ENCODE measurements around the gene TP53BP2. TPM values are rescaled to one million over a fixed set of nuclear protein-coding genes. Genes with fewer than 3 reads are reported as not detected.
A peak's percentile ranks its signal among the peaks of the same experiment; 100 is the strongest.

TP53BP2 gene
- total and polyA plus RNA-seq, 2 donors (not counting 3 experiments of a cell fraction or from before 2014, with no cell fraction given) = 21.9 to 51.9 TPM

GRCh38 chr1:223763881-223764280 lies 81.9 kb downstream of the TP53BP2 start:
- BruUV-seq (replicated peaks) = no TSS peak
- intact Hi-C loops (cut with micrococcal nuclease) = no loop called here
- POLR2A ChIA-PET = no interaction called here

DNA sequence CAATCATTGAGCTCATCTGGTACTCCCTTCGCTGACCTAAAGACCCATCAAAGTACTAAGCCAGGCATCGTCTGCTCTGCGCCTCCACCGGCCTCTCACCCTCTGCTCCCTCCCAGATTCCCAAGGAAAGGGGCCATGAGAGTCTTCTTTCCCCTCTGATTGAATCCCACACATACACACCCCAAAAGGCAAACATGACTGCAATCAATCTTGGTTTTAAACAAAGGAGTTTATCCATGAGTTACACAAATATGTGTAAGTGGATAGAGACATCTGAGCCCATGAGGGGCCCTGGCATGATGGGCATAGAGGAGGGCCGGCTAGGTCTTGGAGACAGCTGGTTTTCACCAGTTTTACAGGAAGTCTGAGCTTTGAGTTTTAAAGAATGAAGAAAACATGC lies 82.5 kb downstream of the TP53BP2 start:
- FAIRE-seq (no peak), DNase-seq (ENCODE audit: low read depth, low spot score) (no peak)
- H3K4me1 ChIP-seq (ENCODE audit: control insufficient read depth, extremely low read depth, insufficient read depth, low read length) = no peaks in the 10 kb centered on the region
- H3K4me2 ChIP-seq (ENCODE audit: insufficient read depth, low read length) = no peak overlapping the region
- no peak for TF ChIP-seq POLR2A (IDR thresholded peaks at IDR 0.05; ENCODE audit: low read depth, low read length)
- TF ChIP-seq, protein P1, sequence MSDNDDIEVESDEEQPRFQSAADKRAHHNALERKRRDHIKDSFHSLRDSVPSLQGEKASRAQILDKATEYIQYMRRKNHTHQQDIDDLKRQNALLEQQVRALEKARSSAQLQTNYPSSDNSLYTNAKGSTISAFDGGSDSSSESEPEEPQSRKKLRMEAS (IDR thresholded peaks at IDR 0.05; ENCODE audit: insufficient read depth, insufficient read length) = no peak
- TF ChIP-seq EZH2 (IDR thresholded peaks at IDR 0.05; ENCODE audit: borderline replicate concordance, low read depth, low read length, severe bottlenecking) = no peak
- no peak for TF ChIP-seq MYC (IDR thresholded peaks at IDR 0.05; ENCODE audit: low read depth, low read length)
- no peak for TF ChIP-seq GATA2 (IDR thresholded peaks at IDR 0.05; ENCODE audit: insufficient read depth, insufficient read length, low read depth, low read length)
- H3K9me1 ChIP-seq (replicated peaks; ENCODE audit: control insufficient read depth, extremely low read depth, insufficient read depth, low read length) = no peaks in the 10 kb centered on the region
- intact Hi-C loops (cut with micrococcal nuclease) (no loop called here), dilution Hi-C loops (cut with MboI; ENCODE audit: extremely low pct_ligation_motif_present, low sequenced_read_pairs) (no loop called here)
- H4K20me1 ChIP-seq (replicated peaks; ENCODE audit: control insufficient read depth, extremely low read depth, insufficient read depth, low read length) = no peaks in the 10 kb centered on the region
- H3K9ac ChIP-seq (replicated peaks; ENCODE audit: extremely low read depth, insufficient read depth, low read length) = no peak overlapping the region
- no peak overlapping the region for H3K4me3 ChIP-seq (replicated peaks in 1 of 3; ENCODE audit: insufficient read depth in 1 of 3, low read depth in 1 of 3, low read length in 3 of 3)
- BruUV-seq (replicated peaks) = no TSS peak
- no peaks in the 10 kb centered on the region for H3K27me3 ChIP-seq (ENCODE audit: control insufficient read depth in 2 of 2, insufficient read depth in 2 of 2, low read length in 2 of 2)
- no peaks in the 10 kb centered on the region for H3K9me3 ChIP-seq (replicated peaks; ENCODE audit: control insufficient read depth, insufficient read depth, low read length)
- no peak overlapping the region for H2AFZ ChIP-seq (ENCODE audit: low read depth, low read length)
- peaks cover 2% of the 10 kb centered on the region for H3K79me2 ChIP-seq (ENCODE audit: control insufficient read depth, insufficient read depth, low read length)
- ChIA-PET CTCF (interaction anchor here (1.5 to 1.9 kb wide), 2 partner anchors 14 to 65 kb away, joined by 3 to 4 read pairs; no protein-coding TSS in a partner anchor), POLR2A (no interaction called here)
- peaks cover 16 to 26% of the 10 kb centered on the region in 2 experiments for H3K36me3 ChIP-seq (ENCODE audit: control insufficient read depth in 2 of 2, extremely low read depth in 1 of 2, insufficient read depth in 2 of 2, low read length in 2 of 2)
- no peak overlapping the region for H3K27ac ChIP-seq (ENCODE audit: insufficient read depth, low read depth, low read length)

More at GRCh38 chr1:223763881-223764280, 81.9 kb downstream of the TP53BP2 start:
- dilution Hi-C loops (cut with MboI; ENCODE audit: extremely low pct_ligation_motif_present, low sequenced_read_pairs) = no loop called here
- CTCF ChIA-PET = interaction anchor here (0.6 to 1.9 kb wide), 2 partner anchors 15 to 437 kb away, joined by 3 to 4 read pairs; no protein-coding TSS in a partner anchor
- TF ChIP-seq FOS (IDR thresholded peaks at IDR 0.05; ENCODE audit: borderline replicate concordance, insufficient read depth, low read length) (no peak), POLR2AphosphoS5 (IDR thresholded peaks at IDR 0.05; ENCODE audit: insufficient read depth, low read depth, low read length) (peak; percentile 39)
- DNase-seq (ENCODE audit: low read depth, low spot score) (no peak), FAIRE-seq (no peak)
- H3K4me1 ChIP-seq (ENCODE audit: control insufficient read depth, extremely low read depth, insufficient read depth, low read length) = no peaks in the 10 kb centered on the region
- H2AFZ ChIP-seq (ENCODE audit: low read depth, low read length) = no peak overlapping the region
- H3K9me1 ChIP-seq (replicated peaks; ENCODE audit: control insufficient read depth, extremely low read depth, insufficient read depth, low read length) = no peaks in the 10 kb centered on the region
- peaks cover 2% of the 10 kb centered on the region for H3K79me2 ChIP-seq (ENCODE audit: control insufficient read depth, insufficient read depth, low read length)
- peaks cover 13 to 22% of the 10 kb centered on the region in 2 experiments for H3K36me3 ChIP-seq (ENCODE audit: control insufficient read depth in 2 of 2, extremely low read depth in 1 of 2, insufficient read depth in 2 of 2, low read length in 2 of 2)
- no peaks in the 10 kb centered on the region for H3K27me3 ChIP-seq (ENCODE audit: control insufficient read depth in 2 of 2, insufficient read depth in 2 of 2, low read length in 2 of 2)
- H3K4me2 ChIP-seq (ENCODE audit: insufficient read depth, low read length) = no peak overlapping the region
- H3K4me3 ChIP-seq (replicated peaks in 1 of 3; ENCODE audit: insufficient read depth in 1 of 3, low read depth in 1 of 3, low read length in 3 of 3) = no peak overlapping the region
- H3K9ac ChIP-seq (replicated peaks; ENCODE audit: extremely low read depth, insufficient read depth, low read length) = no peak overlapping the region
- no peaks in the 10 kb centered on the region for H4K20me1 ChIP-seq (replicated peaks; ENCODE audit: control insufficient read depth, extremely low read depth, insufficient read depth, low read length)
- H3K9me3 ChIP-seq (replicated peaks; ENCODE audit: control insufficient read depth, insufficient read depth, low read length) = no peaks in the 10 kb centered on the region
- no peak overlapping the region for H3K27ac ChIP-seq (ENCODE audit: insufficient read depth, low read depth, low read length)
